GM19043 (cell line): ENCODE measurements around the gene NSG2.
"Not testable (repeated sequence)": the region's sequence is repeated elsewhere in the genome, so short reads cannot be mapped to it uniquely, and the experiment has no call there.

Source experiments
- ATAC-seq: cut with Tn5 transposase; IDR thresholded peaks from one replicate; pipeline ENCODE4 v1.9.1; 2021; ENCODE audit warnings: low read depth; ENCODE audit not compliant: unreplicated experiment

The NSG2 gene

DNA sequence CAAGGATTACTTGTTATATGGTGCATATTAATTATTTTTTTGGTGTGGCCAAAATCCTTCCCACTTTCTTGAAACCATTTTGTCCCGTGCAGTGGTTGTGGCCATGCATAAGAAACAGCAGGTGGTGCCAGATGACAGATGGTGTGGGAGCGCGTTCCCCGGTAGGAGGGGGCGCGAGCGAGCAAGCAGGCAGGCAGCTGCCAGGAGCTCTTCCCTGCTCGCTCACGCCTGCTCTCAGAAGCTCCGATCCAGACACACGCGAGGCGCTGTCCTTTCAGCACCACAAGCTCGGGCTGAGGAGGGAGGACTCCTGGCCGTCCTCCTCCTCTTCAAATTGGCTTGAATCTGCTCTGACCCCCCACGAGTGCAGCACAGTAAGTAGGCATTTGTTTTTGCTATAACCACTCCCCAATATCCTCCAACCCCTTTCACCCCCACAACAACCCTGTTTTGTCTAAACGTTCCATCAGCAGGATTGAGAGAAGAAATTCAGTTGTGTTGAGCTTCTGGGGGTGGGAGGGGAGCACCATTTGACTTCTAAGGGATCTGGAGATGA is at the start of gene NSG2:
Gene NSG2, plus strand, starts transcription at position 237 of the 556 bp plus-strand sequence. CDS start 1,050 bp downstream, outside the sequence.
- peak; percentile 96 for ATAC-seq

DNA sequence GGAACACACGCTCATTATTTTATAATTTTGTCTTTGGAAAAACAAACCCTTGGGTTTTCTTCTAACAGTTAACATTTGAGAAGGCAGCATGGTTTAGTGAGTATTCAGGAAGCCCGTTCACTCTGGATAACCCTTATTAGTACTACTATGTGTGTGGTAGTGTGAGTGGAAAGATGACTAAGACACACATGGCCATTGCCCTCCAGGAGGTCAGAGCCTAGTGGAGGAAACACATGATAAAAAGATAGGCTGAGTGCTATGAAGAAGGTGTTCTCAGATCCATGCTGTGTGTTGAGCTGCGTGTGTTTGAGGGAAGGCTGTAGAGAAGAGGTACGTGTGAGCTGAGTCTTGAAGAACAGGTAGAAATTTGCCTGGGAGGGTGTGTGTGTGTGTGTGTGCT is 48.2 kb upstream of the NSG2 start:
- no peak for ATAC-seq

DNA sequence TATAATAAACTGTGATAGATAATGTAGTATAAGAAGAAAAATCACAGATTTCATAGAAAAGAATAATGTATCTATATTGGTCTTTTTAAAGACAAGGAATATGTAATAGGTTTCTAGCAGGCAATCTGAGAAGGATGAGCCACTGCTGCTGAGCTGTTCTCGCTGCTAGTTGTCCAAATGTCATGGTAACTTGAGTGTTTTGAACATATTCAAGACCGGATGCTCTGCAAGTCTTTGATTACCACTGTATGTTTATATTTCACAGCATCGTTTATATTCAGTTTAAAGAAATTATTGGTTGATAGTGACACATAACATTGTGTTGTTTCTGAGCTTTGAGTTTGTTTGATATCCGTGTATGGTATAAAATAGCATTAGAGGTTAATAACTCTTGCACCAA is 47.0 kb upstream of the NSG2 start:
- no peak for ATAC-seq

DNA sequence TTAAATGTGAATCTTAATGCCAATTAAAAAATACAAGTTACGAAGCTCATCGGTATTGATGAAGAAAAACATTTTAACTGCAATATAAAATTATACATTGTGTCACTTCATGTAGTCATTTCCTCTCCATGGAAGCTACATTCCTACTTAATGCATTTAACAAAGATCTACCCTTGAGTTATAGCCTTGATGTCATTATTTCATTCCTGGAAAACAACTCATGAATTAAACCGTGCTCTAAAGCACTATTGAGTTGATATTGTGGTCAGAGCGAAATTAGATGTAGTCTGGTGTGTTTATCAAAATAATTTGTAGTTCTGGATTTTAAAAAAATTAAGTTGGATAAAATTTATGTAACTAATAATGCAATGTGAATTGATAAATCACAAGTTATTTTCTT is 45.4 kb upstream of the NSG2 start:
- ATAC-seq: no peak

DNA sequence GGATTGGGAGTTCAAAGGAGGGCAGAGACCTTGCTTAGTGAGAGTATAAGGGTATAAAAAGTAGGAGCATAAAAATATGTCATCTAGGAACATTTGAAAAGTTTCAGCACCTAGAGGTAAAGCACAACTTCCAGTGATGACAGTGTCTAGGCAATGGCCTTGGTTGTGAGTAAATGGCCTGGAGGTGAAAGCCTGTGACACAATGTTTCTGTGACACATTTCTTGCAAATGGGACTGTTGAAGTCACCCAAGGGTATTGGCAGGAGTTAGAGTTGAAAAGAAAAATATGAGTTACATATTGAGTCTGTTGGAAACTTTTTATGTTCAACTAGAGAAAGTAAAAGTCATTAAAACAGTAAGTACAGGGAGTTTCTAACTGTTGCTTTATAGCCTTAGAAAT is 41.7 kb upstream of the NSG2 start:
- ATAC-seq: no peak

DNA sequence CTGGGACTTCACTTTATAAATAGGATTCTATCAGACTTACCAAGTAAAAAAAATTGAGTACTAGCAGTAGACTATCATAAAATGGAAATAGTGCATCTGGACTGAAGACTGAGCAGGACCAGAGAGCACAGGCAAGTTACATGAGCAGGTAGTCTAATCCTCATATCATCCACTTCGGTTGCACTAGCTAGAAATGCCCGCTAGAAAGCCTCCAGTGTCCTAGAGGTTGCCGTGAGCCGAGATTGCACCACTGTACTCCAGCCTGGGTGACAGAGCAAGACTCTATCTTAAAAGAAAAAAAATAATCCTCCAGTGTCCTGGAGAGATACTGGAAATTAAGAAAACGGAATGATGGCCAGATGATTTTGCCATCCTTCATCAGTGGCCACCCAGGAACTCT is 36.6 kb upstream of the NSG2 start:
- no peak for ATAC-seq

DNA sequence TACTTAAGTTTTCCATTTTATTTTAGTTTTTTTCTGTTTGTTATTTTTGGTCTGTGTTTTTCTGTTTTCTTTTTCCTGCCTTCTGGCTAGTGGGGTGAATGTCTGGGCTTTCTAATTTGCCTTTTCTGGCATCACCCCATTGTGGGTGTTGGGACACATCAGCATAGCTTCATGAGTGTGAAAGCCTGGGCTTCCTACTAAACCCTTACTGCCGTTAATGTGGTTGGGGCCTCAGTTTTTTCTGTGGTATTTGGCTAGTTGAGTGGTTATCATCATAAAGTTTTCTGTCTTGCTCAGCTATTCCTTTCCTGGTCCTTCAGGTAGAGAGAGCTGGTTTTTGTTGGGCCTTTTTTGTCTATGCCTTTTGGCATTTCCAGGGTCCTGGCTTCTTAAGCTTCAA is 35.1 kb upstream of the NSG2 start:
- no peak for ATAC-seq

DNA sequence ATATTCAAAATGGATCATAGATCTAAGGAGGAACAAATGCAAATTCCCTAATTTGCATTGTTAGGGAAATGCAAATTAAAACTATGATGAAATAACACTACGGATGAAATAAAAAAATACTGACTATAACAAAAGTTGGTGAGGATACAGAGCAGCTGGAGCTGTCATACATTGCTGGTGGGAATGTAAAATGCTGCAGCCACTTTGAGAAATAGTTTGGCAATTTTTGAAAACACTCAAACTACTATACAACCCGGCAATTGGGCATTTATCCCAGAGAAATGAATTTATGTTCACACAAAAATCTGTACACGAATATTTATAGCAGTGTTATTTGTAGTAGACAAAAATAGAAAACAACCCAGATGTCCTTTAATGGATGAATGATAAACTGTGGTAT is 34.1 kb upstream of the NSG2 start:
- no peak for ATAC-seq

DNA sequence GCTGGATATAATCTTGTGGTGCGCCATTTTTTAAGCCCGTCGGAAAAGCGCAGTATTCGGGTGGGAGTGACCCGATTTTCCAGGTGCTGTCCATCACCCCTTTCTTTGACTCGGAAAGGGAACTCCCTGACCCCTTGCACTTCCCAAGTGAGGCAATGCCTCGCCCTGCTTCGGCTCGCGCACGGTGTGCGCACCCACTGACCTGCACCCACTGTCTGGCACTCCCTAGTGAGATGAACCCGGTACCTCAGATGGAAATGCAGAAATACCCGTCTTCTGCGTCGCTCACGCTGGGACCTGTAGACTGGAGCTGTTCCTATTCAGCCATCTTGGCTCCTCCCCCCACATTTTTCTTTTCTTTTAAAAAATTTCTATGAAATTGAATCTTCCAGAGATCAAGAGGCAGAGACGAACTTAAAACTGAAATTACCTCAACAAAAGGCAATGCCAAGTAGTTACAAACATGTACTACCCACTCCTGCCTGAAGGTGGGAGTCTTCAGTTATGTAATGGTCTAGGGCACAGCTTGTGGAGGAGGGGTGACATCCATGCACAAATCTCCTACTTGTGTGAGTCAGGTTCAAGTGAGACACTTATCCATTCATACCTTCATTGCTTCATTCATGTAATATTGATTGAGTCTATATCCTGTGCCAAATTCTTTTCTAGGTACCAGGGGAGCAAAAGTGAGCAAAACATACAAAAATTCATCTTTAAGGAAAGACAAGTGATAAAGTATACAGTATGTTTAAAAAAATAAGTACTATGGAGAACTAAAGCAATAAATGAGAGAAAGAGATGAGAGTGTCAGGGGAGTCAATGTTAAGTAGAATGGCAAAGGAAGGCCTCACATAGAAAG is 25.2 kb upstream of the NSG2 start:
- not testable (repeated sequence) for ATAC-seq

DNA sequence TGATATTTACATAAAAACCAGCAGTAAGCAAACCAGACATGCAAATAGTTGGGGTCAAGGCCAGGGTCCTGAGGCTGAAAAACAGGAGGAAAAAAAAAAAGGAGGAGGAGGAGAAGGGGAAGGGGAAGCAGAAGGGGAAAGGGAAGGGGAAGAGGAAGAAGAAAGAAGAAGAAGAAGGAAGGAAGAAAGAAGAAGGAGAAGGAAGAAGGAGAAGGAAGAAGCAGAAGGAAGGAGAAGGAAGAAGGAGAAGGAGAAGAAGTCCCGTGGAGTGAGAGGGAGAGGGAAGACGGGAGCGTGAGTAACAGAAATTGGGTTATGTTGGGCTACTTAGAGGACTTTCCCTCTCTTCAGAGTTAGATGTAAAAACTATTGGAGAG is 24.6 kb upstream of the NSG2 start:
- ATAC-seq: no peak

DNA sequence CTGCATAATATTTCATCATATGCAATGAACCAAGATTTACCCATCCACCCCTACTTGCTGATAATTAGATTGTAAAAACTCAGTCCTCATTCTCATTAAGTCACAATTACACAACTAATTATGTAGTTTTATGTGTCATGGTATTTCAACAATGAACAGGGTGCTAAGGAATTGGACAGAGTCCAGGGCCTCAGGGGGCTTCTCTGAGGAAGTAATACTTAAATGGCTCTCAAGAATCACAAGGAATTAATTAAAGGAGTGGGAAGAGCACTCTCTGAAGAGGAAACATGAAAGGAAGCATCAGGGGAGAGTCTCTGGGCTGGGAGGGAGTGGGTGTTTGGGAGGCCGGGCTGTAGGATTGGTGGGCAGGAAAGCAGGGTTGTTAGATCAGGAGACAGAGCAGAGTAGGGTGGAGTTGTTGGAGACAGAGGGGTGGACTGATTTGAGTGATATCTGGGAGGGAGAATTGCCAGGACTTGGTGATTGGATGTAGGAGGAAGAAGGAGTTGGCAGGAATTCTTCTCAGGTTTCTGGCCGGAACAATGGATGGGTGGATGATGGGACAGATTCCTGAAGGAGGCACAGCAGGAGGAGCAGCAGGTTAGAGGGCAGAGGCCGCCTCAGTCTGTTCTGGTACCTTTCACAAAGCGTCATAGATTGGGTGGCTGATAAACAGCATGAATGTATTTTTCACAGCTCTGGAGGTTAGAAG is 23.0 kb upstream of the NSG2 start:
- ATAC-seq: no peak

DNA sequence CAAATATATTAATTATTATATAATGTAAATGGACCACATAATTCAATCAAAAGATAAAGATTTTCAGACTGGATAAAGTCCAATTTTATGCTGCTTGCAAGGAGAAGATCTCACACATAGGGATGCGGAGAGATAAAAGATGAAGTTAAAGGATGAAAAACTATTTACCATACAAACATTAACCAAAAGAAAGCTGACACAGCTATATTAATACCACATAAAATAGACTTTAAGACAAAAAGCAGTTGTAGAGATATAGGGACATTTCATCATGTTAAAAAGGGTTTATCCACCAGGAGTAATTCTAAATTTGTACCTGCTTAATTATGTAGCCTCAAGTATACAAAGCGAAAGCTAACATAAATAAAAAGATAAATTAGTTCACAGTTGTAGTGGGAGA is 15.2 kb upstream of the NSG2 start:
- no peak for ATAC-seq

DNA sequence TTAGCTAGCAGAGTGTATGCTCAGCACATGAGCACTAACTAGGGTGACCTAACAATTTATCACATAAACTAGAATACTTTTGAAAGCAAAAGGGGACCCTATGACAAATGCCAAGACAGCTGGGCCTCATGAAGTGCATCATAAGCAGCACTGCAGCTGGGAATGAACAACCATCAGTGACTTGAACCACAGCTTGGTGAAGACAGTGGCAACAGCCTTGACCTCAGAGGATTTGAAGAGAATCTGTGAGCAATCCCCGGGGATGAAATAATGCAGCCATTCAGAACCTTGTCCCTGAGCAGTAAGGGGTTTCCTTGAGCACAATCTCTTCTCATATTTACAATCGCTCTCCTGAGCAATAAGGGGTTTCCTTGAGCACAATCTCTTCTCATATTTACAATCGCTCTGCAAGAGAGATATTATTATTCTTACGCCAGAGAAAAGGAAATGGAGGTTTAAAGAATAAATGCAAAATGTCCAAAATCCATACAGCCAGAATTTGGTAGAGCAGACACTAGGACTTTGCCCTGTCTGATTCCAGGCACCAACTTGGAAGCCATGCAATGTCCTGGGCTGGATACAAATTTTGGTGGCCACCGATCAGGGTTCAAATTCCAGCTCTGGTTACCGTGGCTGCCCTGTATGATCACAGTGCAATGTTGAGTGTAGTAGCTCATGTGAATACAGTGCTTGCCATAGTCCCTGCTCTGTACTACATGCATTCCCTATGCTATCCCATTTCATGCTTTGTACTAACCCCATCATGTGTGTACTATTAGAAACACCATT is 846 bp upstream of the NSG2 start:
- ATAC-seq: no peak

DNA sequence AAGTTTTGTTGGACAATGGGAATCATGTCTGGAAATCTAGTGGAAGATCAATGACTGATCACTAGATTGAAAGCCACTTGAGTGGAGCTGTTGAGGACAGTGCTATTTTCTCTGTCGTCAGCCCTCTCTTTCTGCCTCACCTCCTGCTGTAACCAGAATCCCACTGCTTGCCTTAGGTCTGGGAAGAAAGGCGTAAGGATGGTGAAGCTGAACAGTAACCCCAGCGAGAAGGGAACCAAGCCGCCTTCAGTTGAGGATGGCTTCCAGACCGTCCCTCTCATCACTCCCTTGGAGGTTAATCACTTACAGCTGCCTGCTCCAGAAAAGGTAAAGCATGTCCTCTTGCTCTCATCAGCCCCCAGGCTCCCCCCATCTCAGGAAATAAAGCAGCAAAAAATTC is 1.1 kb downstream of the NSG2 start:
- no peak for ATAC-seq

DNA sequence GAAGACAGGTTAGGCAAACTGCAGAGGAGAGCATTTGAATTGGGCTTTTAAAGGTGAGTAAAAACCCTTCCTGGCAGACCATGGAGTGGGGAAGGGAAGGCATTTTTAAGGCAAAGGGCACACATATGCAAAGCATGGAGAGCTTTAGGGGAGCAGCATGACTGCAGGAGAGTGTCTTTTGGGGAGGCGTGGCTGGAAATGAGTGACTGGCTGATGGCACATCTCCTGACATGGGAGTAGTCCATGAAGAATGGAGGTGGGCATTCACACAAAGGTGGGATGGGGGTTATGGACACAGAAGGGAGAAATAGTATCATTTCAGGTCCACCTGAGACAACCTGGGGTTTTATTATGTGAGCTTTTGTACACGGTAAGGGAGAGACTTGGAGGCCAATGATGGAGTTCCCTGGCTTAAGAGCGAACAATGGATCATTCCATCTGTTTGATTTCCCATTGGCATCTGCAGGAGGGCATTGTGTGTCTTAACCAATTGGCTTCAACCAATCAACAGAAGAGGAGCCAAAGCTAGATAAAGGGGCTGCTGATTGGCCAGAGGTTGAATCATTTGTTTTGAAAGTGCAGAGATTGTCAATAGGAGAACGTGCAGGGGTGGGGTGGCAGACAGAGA is 2.1 kb downstream of the NSG2 start:
- ATAC-seq: no peak

DNA sequence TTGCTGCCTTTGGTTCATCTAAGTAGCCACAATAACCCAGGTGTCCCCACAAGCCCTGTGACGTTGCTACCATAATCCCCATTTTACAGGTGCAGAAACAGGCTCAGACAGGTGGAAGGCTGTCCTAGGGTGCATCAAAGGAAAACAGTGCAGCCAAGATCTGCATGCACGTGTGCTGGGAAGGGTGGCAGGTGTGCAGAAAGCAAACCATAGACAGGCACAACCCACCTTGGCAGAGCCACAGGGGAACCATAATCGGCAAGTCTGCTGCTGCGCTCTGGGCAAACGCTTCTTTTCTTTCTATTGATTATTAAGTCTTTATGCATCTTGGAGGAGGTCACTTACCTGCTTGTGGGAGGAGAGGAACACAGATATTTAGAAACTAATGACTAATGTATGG is 7.1 kb downstream of the NSG2 start:
- no peak for ATAC-seq

DNA sequence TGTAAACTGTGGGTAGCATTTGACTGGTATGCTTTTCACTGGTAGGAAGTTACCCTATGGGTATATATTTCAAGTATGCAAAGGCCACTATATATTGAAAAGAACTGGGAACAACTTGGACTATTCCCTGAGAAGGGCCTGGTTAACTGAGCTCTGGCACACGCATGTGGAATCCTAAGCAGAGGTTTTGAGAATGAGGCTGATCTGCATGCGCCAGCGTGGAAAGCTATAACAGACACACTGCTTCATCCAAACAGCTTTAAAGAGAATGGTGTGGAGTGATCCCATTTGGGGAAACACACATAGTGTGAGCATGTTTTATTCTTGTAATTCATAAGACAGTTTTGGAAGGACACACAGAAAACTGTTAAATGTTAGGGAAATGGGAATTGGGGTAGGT is 8.4 kb downstream of the NSG2 start:
- no peak for ATAC-seq

DNA sequence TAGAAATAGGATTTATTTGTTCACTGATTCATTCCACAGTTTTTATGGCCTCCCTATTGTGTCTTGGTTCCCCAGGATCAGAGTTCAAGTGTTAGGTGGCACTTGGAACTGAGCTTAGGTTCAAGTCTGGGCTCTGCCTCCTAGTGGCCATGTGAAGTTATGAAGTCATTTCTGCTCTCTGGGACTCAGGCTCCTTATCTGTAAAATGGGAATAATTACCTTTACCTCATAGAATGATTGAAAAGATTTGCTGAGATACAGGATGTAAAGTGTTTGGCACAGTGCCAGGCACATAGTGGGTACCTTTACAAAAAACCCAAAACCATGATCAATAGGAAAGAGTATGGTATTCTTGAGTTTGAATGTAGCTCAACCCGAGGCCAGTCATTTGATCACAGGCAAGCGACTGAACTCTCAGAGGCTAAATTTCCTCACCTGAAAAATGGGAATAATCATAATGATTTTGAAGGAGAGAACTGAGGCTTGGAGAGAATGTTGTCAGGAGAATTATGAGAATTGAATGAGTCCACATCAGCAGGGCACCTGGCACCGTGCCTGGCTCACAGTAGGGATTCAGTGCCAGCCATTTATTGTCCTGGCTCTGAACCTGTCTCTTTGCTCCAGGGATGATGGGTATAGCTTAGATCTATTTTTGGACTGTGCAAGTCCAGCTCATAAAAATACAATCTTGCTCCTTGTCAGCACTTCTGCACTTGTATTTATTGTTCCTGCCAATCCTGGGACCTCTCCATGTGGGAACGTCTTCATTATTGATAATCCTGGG is 10.8 kb downstream of the NSG2 start:
- no peak for ATAC-seq

DNA sequence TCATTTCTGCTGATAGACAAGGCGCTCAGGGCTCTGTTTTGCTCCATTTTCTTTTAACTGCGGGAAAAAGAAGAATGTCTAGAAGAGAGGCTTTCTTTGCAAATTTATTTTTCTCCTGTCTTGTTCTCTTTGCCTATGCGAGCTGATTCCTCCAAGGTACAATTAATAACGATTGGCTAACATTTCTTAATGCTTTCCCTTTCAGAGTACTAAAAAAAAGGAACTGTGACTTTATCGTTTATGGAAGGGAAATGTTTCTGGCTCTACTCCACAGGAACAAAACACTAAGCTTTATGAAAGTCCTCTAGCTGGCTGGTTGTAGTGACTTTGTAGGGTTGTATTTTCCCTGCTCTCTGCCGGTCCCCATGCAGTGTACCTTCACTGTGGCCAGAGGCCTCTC is 11.7 kb downstream of the NSG2 start:
- no peak for ATAC-seq
